ENCODE data around the gene KIAA0232. TPM values are rescaled to one million over a fixed set of nuclear protein-coding genes. Genes with fewer than 3 reads are reported as not detected.
A peak's percentile ranks its signal among the peaks of the same experiment; 100 is the strongest.

KIAA0232 gene
- total and polyA plus RNA-seq, 10 of the 15 experiments (the other 5 are each of a cell fraction or from before 2014, with no cell fraction given), result 2.8 to 15.1 (median 10.8) TPM

- intact Hi-C loops (cut with micrococcal nuclease; ENCODE audit: unreplicated experiment), result no loop called here
- Histone ChIP-seq H4K20me1 (ENCODE audit: control insufficient read depth, insufficient read depth) (no peaks in the 10 kb centered on the region), H3K9me3 (replicated peaks; ENCODE audit: control insufficient read depth, insufficient read depth, low read length) (peaks cover 3% of the 10 kb centered on the region; the same call in 2 of the 3 replicates), H2AFZ (ENCODE audit: control insufficient read depth, low read depth, low read length) (no peak overlapping the region), H3K4me2 (ENCODE audit: control insufficient read depth, insufficient read depth) (no peak overlapping the region), H3K4me3 (no peak overlapping the region), H3K4me1 (ENCODE audit: control insufficient read depth, insufficient read depth, low read length) (0 out of 2 replicates have a peak, but pooled peaks cover 3% of the 10 kb centered on the region), H3K36me3 (ENCODE audit: control insufficient read depth in 2 of 2, insufficient read depth in 2 of 2, low read length in 1 of 2) (peaks cover 7 to 8% of the 10 kb centered on the region in 2 experiments; a peak in 3 of 4 replicates), H3K9ac (ENCODE audit: control insufficient read depth, insufficient read depth, low read length) (no peak overlapping the region), H3K79me2 (ENCODE audit: control insufficient read depth, insufficient read depth, low read length) (peaks cover 2% of the 10 kb centered on the region), H3K27ac (ENCODE audit: control insufficient read depth, insufficient read depth) (no peak overlapping the region), H3K27me3 (replicated peaks in 1 of 2; ENCODE audit: control insufficient read depth in 2 of 2, insufficient read depth in 2 of 2, low read length in 1 of 2) (no peaks in the 10 kb centered on the region)
- DNase-seq (ENCODE audit: low read depth, low spot score) (no peak), ATAC-seq (peak; percentile 77), FAIRE-seq (no peak)
- POLR2A ChIA-PET, result interaction anchor here (0.6 to 1.4 kb wide), 5 partner anchors 13 to 181 kb away, joined by 3 to 4 read pairs (median 3); no protein-coding TSS in a partner anchor
- no peak for TF ChIP-seq SREBF2 (IDR thresholded peaks at IDR 0.05; ENCODE audit: low read length)
- no peak for TF ChIP-seq LARP7 (IDR thresholded peaks at IDR 0.05)
- TF ChIP-seq, protein P1, sequence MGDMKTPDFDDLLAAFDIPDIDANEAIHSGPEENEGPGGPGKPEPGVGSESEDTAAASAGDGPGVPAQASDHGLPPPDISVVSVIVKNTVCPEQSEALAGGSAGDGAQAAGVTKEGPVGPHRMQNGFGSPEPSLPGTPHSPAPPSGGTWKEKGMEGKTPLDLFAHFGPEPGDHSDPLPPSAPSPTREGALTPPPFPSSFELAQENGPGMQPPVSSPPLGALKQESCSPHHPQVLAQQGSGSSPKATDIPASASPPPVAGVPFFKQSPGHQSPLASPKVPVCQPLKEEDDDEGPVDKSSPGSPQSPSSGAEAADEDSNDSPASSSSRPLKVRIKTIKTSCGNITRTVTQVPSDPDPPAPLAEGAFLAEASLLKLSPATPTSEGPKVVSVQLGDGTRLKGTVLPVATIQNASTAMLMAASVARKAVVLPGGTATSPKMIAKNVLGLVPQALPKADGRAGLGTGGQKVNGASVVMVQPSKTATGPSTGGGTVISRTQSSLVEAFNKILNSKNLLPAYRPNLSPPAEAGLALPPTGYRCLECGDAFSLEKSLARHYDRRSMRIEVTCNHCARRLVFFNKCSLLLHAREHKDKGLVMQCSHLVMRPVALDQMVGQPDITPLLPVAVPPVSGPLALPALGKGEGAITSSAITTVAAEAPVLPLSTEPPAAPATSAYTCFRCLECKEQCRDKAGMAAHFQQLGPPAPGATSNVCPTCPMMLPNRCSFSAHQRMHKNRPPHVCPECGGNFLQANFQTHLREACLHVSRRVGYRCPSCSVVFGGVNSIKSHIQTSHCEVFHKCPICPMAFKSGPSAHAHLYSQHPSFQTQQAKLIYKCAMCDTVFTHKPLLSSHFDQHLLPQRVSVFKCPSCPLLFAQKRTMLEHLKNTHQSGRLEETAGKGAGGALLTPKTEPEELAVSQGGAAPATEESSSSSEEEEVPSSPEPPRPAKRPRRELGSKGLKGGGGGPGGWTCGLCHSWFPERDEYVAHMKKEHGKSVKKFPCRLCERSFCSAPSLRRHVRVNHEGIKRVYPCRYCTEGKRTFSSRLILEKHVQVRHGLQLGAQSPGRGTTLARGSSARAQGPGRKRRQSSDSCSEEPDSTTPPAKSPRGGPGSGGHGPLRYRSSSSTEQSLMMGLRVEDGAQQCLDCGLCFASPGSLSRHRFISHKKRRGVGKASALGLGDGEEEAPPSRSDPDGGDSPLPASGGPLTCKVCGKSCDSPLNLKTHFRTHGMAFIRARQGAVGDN (IDR thresholded peaks at IDR 0.05), result peak; percentile 41; the same call in 1 of the 2 replicates
- TF ChIP-seq BRCA1 (IDR thresholded peaks at IDR 0.05; ENCODE audit: low read depth, low read length), result no peak
- TF ChIP-seq, protein P2, sequence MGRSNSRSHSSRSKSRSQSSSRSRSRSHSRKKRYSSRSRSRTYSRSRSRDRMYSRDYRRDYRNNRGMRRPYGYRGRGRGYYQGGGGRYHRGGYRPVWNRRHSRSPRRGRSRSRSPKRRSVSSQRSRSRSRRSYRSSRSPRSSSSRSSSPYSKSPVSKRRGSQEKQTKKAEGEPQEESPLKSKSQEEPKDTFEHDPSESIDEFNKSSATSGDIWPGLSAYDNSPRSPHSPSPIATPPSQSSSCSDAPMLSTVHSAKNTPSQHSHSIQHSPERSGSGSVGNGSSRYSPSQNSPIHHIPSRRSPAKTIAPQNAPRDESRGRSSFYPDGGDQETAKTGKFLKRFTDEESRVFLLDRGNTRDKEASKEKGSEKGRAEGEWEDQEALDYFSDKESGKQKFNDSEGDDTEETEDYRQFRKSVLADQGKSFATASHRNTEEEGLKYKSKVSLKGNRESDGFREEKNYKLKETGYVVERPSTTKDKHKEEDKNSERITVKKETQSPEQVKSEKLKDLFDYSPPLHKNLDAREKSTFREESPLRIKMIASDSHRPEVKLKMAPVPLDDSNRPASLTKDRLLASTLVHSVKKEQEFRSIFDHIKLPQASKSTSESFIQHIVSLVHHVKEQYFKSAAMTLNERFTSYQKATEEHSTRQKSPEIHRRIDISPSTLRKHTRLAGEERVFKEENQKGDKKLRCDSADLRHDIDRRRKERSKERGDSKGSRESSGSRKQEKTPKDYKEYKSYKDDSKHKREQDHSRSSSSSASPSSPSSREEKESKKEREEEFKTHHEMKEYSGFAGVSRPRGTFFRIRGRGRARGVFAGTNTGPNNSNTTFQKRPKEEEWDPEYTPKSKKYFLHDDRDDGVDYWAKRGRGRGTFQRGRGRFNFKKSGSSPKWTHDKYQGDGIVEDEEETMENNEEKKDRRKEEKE (IDR thresholded peaks at IDR 0.05), result no peak
- no peak for TF ChIP-seq PBX3 (IDR thresholded peaks at IDR 0.05; ENCODE audit: insufficient replicate concordance, low read depth, low read length)
- no peak for TF ChIP-seq NFXL1 (IDR thresholded peaks at IDR 0.05; ENCODE audit: borderline replicate concordance)
- 0 out of 2 replicates have a peak, but pooled peaks have one; percentile 8 for TF ChIP-seq RUNX3 (IDR thresholded peaks at IDR 0.05; ENCODE audit: low read length)
- peak; percentile 55; the same call in 1 of the 2 replicates for TF ChIP-seq ZNF384 (IDR thresholded peaks at IDR 0.05; ENCODE audit: borderline replicate concordance, low read depth, low read length)
- 0 out of 2 replicates have a peak, but pooled peaks have one; percentile 37 for TF ChIP-seq MLLT1 (IDR thresholded peaks at IDR 0.05)
- TF ChIP-seq MEF2A (IDR thresholded peaks at IDR 0.05; ENCODE audit: insufficient read depth, low read depth, low read length), result no peak
- no peak for TF ChIP-seq SRF (IDR thresholded peaks at IDR 0.05; ENCODE audit: low read depth in 2 of 2, low read length in 2 of 2)
- TF ChIP-seq POLR2AphosphoS2 (IDR thresholded peaks at IDR 0.05; ENCODE audit: low read depth, low read length), result no peak
- TF ChIP-seq STAT1 (conservative IDR thresholded peaks at IDR 0.05), result no peak
- BruUV-seq (replicated peaks), result no TSS peak
- in situ Hi-C loops (cut with MboI), result no loop called here
- SMC1A ChIA-PET (ENCODE audit: uncharacterized antibody, unreplicated experiment), result interaction anchor here (1.0 to 1.7 kb wide), 5 partner anchors 8 to 48 kb away, joined by 3 to 11 read pairs (median 5); no protein-coding TSS in a partner anchor
- RAD21 ChIA-PET (ENCODE audit: unreplicated experiment), result interaction anchor here (1.5 to 2.0 kb wide), 2 partner anchors 22 to 42 kb away, joined by 4 read pairs; no protein-coding TSS in a partner anchor
- CTCF ChIA-PET, result interaction anchor here (0.7 to 1.7 kb wide), 5 partner anchors 10 to 49 kb away, joined by 3 to 8 read pairs (median 4); no protein-coding TSS in a partner anchor
- WGBS (ENCODE audit: insufficient coverage, insufficient replicate concordance, low lambda C conversion rate, missing lambda C conversion rate), result 65% methylated on average over 6 of the region's 6 CpGs
Observed at GRCh38 chr4:6825403-6825802, 42.9 kb downstream of the KIAA0232 start.

Data from GM12878 (cell line).